Measurements from ENCODE around the gene ART3.

DNA sequence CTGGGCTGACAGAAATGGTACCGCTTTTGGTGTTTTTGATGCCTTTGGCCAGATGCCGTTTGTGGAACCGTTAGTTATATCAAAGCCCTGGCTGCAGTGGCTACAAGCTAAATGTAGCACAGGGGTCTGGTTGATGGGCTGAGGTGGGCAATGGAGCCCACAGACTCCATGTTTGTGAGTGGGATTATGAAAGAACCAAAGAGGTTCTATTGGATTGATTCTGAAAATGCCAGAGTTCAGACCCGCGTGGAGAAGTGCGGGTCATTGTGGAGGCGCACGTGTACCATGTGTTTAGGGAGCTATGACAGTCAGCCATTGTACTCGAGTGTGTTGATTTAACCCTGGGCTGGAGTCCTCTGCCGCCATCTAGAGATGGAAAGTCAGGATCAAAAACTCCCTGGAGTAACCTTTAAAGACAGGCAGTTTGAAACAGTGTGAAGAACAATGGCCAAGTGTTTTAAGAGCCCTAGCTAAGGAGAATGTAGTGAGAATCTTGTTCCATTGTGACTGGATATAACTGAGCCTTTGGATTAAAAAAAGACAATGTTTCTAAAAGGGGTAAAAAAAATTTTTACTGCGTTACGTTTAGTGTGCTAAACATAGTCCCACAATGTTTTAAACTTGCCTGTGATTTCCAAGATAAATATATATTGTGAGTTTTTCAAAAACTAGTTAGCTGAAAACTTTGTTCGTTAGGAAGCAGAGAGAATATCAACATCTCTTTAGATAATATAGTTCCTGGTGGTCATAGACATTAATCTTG, 12.7 kb downstream of the ART3 start:
- TF ChIP-seq, protein P1, sequence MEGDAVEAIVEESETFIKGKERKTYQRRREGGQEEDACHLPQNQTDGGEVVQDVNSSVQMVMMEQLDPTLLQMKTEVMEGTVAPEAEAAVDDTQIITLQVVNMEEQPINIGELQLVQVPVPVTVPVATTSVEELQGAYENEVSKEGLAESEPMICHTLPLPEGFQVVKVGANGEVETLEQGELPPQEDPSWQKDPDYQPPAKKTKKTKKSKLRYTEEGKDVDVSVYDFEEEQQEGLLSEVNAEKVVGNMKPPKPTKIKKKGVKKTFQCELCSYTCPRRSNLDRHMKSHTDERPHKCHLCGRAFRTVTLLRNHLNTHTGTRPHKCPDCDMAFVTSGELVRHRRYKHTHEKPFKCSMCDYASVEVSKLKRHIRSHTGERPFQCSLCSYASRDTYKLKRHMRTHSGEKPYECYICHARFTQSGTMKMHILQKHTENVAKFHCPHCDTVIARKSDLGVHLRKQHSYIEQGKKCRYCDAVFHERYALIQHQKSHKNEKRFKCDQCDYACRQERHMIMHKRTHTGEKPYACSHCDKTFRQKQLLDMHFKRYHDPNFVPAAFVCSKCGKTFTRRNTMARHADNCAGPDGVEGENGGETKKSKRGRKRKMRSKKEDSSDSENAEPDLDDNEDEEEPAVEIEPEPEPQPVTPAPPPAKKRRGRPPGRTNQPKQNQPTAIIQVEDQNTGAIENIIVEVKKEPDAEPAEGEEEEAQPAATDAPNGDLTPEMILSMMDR (IDR thresholded peaks at IDR 0.05 in 2 of 3, conservative IDR thresholded peaks at IDR 0.05 in 1 of 3; ENCODE audit: insufficient read depth in 2 of 3, low read depth in 1 of 3, low read length in 3 of 3), result peak; percentile 79 to 88 (median 82)
- TF ChIP-seq ZNF174 (CRISPR knock-in tag; IDR thresholded peaks at IDR 0.05) (no peak), POLR2AphosphoS5 (IDR thresholded peaks at IDR 0.05; ENCODE audit: control insufficient read depth, insufficient read depth, low read depth, low read length) (no peak), IRF2 (CRISPR knock-in tag; IDR thresholded peaks at IDR 0.05) (no peak), HDAC2 (IDR thresholded peaks at IDR 0.05) (peak; percentile 54; the same call in 1 of the 2 replicates), ZBTB17 (CRISPR knock-in tag; IDR thresholded peaks at IDR 0.05) (no peak), ASH1L (IDR thresholded peaks at IDR 0.05; ENCODE audit: borderline replicate concordance, low read depth, partially characterized antibody) (no peak), ZNF699 (CRISPR knock-in tag; IDR thresholded peaks at IDR 0.05; ENCODE audit: insufficient replicate concordance) (no peak), ZNF445 (CRISPR knock-in tag; IDR thresholded peaks at IDR 0.05; ENCODE audit: low read depth) (no peak), SMARCA4 (IDR thresholded peaks at IDR 0.05) (peak; percentile 59), XRCC4 (IDR thresholded peaks at IDR 0.05; ENCODE audit: extremely low read depth, insufficient read depth, insufficient read length) (no peak)
- TF ChIP-seq, protein P2, sequence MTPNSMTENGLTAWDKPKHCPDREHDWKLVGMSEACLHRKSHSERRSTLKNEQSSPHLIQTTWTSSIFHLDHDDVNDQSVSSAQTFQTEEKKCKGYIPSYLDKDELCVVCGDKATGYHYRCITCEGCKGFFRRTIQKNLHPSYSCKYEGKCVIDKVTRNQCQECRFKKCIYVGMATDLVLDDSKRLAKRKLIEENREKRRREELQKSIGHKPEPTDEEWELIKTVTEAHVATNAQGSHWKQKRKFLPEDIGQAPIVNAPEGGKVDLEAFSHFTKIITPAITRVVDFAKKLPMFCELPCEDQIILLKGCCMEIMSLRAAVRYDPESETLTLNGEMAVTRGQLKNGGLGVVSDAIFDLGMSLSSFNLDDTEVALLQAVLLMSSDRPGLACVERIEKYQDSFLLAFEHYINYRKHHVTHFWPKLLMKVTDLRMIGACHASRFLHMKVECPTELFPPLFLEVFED (CRISPR knock-in tag; conservative IDR thresholded peaks at IDR 0.05), result no peak
